SU-DHL-6 (cell line): Measurements from ENCODE around the gene CYP2C19.

Experiments
- EZH2phosphoT487 ChIP-seq: fragments of 200-600 bp; sonication (generic), shearing (Covaris generic); conservative IDR thresholded peaks from 2 replicates; pipeline ENCODE4 v1.6.1; 2018; ENCODE audit warnings: mild to moderate bottlenecking, antibody characterized with exemption, low read length, moderate library complexity, mixed read lengths
- TF ChIP-seq, protein P1 (sequence below): fragments of 200-600 bp; sonication (generic); IDR thresholded peaks from one replicate; pipeline ENCODE4 v1.5.1; 2017; ENCODE audit warnings: antibody characterized with exemption, mild to moderate bottlenecking, low read length, moderate library complexity; ENCODE audit not compliant: insufficient read depth, poor library complexity, severe bottlenecking

DNA sequence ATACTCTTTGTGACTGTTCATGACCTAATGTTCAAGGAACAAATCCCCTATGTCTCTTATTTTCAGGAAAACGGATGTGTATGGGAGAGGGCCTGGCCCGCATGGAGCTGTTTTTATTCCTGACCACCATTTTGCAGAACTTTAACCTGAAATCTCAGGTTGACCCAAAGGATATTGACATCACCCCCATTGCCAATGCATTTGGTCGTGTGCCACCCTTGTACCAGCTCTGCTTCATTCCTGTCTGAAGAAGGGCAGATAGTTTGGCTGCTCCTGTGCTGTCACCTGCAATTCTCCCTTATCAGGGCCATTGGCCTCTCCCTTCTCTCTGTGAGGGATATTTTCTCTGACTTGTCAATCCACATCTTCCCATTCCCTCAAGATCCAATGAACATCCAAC, 27.3 kb upstream of the CYP2C19 start:
- TF ChIP-seq, protein P1, sequence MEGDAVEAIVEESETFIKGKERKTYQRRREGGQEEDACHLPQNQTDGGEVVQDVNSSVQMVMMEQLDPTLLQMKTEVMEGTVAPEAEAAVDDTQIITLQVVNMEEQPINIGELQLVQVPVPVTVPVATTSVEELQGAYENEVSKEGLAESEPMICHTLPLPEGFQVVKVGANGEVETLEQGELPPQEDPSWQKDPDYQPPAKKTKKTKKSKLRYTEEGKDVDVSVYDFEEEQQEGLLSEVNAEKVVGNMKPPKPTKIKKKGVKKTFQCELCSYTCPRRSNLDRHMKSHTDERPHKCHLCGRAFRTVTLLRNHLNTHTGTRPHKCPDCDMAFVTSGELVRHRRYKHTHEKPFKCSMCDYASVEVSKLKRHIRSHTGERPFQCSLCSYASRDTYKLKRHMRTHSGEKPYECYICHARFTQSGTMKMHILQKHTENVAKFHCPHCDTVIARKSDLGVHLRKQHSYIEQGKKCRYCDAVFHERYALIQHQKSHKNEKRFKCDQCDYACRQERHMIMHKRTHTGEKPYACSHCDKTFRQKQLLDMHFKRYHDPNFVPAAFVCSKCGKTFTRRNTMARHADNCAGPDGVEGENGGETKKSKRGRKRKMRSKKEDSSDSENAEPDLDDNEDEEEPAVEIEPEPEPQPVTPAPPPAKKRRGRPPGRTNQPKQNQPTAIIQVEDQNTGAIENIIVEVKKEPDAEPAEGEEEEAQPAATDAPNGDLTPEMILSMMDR: no peak
- TF ChIP-seq EZH2phosphoT487: no peak
